HG02759 (cell line): ENCODE data around the gene TAF12.
"Not testable (repeated sequence)": the region's sequence is repeated elsewhere in the genome, so short reads cannot be mapped to it uniquely, and the experiment has no call there.

Experiments used
- ATAC-seq: cut with Tn5 transposase; IDR thresholded peaks from one replicate; pipeline ENCODE4 v1.9.1; 2021; ENCODE audit warnings: mild to moderate bottlenecking, moderate library complexity; ENCODE audit not compliant: unreplicated experiment

TAF12 gene

DNA sequence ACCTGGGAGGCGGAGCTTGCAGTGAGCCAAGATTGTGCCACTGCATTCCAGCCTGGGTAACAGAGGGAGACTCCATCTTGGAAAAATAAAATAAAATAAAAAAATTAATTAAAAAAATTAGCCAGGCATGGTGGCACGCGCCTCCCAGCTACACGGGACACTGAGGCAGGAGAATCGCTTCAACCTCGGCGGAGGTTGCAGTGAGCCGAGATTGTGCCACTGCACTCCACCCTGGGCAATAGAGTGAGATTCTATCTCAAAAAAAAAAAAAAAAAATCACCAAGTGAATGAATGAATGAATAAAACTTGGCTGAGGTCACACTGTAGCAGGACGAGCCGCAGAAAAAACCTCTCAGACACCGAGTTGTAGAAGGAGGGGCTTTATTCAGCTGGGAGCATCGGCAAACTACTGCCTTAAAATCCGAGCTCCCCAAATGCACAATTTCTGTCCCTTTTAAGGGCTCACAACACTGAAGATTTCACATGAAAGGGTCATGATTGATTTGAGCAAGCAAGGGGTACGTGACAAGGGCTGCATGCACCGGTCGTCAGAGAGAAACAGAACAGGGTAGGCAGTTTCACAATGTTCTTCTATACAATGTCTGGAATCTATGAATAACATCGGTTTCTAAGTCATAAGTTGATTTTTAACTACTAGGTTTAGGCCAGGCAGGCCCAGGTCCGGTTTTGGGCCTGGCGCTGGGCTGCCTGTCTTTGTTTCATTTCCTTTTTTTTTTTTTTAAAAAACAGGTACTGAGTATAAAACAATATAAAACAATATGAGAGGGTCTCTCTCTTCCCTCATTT is 56.1 kb downstream of the TAF12 start:
- ATAC-seq, result not testable (repeated sequence)

DNA sequence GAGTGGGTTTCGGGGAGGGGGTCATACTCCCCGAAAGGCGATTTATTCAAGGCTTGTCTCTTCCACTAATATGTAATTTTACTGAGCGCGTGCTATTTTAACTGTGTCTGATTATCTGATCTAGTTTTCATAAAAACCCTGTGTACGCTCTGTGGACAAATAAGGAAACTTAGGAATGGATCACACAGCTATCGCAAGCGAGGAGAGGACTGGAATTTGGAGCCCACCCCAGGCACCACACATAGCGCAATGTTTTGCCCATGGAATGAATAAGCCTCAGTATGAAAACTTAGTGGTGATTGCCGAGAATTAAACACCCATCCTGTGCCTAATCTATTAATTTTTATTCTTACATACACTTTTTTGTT is 60.6 kb downstream of the TAF12 start:
- no peak for ATAC-seq

DNA sequence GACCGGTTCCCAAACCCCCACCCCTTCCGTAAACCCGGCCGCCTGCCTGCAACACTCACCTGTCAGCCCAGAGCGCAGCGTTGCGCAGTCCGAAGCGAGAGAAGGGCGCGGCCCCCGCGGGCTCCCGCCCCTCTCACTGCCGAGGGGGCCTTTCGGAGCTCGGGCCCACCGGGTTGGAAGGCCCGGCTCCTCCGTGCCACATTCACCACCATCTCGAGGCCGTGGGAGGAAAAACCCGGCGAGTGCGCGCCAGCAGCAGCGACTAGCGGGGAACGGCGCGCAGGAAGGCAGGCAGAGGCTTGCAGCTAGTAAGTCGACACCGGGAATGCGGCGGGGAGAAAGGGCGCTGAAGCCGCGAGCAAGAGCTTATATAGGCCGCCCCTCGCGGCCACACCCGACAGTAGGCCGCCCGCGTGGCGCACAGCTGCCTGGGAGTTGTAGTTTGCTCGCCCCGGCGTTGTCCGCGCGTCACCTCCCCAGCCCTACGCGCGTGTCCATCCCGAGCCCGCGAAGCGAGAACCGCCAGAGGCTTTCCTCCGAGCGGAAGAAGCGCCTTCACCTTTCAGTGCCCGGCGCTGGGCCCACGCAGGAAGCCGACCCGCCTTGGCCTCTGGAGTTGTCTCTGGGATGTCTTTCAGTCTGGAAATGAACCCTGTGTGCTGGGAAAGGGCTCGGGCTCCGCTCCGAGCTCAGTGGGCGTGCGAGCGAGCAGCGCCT is 61.2 kb downstream of the TAF12 start:
- ATAC-seq, result peak; percentile 87

DNA sequence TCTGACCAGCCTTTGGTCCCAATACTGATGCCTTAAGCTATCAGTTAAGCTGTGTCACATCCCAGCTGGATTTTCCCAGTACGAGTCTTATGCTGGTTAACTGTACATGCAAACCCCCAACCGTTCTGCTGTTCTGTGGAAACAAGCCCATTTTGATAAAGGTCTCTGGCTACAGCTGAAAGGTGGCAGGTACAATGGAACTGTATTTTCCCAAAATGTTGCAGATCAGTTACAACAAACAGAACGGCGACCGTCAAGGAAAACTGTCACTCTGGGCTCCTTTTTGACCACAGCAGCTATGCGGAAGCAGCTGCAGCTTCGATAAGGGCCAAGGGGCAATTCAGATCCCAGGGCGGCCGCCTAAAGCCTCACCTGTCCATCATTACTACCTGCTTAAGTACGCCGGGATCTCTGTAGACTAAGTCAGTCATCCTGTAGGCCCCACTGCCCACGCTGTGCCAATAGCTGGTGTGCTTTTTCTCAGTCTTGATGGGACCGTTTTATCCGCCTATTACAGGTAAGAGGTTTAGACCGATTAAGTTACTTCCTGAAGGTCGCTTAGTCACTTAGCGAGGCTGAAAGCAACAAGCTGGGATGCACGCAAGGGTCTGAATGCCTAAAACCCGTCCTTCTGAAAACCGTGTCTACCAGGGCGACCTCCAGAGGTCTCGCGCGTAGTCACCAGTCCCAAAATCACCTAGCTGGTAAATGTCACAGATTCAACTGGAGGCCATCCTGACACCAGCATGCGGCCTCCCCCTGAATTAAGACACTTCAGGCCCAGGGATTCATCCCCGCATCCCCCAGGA is 61.9 kb downstream of the TAF12 start:
- peak; percentile 16 for ATAC-seq

DNA sequence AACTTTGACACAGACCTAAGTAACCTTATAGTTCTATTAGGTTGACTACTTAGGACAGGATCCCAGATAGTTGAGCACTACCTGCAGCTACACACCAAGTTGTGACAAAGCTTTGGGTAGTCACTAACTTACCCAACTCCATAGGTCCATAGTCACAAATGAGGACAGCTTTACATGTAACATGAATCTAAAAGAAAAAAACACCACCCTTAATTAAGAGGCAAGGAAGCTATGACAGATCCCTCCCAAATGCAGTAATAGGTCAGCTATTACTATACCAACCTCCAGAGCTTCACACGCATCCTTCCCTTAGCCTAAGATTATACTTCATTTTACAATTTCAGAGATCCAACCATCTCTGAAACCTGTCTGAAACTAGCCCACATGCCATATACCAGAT is 63.5 kb downstream of the TAF12 start:
- ATAC-seq, result no peak

DNA sequence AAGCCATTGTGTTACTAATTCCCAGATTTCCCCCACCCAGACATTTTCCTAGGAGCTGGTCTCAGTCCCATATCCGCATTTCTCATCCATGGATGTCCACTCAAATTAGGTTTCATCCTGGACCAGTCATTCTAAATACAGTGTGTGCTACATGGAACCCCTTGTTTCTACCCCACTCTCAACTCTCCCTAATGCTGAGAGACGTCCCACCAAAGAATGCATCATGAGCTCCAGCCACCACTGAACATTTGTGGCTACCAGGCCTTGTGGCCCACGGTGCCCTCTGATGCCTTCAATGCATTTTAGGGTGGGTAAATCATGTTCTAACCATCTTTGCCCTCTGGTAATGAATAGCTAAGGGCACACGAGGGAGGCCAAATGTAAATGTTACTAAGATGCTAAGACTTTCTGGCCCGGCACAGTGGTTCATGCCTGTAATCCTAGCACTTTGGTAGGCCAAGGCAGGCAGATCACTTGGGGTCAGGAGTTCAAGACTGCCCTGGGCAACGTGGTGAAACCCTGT is 64.1 kb downstream of the TAF12 start:
- no peak for ATAC-seq

DNA sequence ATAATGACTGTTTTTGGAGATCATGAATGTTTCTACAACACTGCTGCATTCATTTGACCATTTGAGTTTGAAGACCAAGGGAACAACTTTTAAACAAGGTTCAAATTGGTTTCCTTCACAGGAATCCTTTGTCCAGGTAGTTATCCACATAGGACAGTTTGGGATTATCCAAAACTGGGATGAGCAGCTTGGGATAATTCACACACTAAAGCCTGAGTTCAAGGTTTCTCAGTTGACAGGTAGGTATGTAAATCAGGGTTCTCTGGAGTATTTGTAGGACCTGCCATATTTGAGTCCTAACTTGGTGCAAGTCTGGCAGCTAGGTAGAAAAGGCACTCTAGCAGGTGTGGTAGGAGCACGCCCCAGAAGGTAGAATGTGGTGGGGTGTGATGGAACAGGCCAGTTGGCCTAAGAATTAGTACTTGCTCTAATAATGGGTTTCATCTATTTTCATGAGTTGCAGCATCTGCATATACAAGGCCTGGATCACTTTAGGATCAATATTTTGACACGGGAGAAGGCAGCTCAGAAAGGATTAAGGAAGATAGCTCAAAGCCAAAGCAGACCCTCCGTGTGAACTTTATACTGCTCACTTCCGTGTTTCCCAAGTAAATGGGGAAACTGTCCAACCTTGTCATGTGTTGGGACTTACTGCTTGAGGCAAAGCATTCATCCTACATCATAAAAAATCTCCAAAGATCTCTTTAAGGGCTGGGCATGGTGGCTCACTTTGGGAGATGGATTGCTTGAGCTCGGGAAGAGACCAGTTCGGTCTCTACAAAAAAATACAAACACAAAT is 64.9 kb downstream of the TAF12 start:
- no peak for ATAC-seq

DNA sequence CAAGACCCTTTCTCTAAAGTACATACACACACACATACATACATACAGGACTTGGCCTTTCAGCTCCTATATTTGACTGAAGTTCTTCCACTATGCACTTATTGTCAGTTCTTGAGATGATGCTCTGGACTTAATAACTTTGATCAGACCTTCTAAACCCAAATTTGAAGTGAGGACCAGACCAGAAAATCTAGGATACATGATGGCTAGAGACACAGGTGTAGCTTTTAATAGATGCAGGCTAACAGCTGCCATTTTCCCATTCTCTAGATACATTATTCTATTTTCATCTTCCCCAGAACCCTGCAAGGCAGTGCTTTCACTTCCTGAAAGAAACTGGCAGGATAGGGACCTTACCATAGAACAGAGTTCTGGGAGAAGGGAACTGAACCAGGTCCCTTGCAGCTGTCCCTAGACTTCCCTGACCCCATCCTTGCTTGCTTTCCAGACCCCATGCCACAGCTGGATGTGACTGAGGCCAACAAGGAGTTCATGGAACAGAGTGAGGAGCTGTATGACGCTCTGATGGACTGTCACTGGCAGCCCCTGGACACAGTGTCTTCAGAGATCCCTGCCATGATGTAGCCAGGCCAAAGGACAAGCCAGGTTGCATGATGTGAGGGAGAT is 65.7 kb downstream of the TAF12 start:
- no peak for ATAC-seq

DNA sequence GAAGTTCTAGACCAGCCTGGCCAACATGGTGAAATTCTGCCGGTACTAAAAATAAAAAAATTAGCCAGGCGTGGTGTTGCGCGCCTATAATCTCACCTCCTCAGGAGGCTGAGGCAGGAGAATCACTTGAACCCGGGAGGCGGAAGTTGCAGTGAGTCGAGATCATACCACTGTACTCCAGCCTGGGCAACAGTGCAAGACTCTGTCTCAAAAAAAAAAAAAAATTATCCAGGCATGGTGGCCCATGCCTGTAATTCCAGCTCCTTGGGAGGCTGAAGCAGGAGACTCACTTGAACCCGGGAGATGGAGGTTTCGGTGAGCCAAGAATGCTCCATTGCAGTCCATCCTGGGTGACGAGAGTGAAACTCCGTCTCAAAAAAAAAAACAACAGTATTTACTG is 69.3 kb downstream of the TAF12 start:
- ATAC-seq, result no peak

DNA sequence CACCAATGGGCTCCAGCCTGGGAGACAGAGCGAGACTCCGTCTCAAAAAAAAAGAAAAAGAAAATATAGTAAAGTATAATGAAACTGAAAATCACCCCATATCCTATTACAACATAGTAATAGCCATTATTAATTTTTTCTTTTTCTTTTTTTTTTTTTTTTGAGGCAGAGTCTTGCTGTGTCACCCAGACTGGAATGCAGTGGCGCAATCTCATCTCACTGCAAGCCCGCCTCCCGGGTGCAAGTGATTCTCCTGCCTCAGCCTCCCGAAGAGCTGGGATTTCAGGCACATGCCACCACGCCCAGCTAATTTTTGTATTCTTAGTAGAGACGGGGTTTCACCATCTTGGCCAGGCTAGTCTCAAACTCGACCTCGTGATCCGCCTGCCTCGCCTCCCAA is 70.0 kb downstream of the TAF12 start:
- ATAC-seq, result not testable (repeated sequence)

DNA sequence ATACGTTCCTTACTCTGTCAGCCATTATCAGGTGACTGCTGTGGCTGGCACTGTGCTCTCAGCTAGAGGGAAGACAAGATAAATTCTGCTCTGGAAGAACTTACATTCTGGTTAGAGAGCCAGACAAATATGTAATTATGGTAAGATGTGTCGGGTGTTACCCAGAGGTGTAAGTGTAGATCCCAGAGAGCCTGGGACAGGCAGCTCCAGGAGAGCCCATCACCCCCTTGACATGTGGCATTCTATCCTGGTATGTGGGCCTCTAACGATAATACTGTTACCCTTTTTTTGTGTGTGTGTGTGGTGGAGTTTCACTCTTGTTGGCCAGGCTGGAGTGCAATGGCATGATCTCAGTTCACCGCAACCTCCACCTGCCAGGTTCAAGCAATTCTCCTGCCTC is 71.0 kb downstream of the TAF12 start:
- ATAC-seq, result no peak

DNA sequence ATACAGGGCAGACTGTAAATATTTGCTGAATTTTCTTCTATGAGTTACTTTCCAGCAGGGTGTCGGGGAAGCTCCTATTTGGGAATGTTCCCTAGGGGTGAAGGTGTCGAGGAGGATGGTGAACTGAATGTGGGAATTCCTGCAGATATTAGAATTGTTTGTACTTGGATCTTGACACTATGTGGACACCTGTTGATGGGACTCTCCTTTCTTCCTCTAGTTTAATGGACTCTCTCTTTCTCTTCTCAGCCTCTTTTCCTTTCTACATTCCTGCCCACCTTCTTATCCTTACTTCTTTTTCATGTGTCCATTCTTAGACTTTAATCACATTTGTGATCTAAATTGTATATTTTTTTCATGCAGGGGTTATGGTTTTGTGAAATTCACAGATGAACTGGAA is 75.9 kb downstream of the TAF12 start:
- no peak for ATAC-seq

DNA sequence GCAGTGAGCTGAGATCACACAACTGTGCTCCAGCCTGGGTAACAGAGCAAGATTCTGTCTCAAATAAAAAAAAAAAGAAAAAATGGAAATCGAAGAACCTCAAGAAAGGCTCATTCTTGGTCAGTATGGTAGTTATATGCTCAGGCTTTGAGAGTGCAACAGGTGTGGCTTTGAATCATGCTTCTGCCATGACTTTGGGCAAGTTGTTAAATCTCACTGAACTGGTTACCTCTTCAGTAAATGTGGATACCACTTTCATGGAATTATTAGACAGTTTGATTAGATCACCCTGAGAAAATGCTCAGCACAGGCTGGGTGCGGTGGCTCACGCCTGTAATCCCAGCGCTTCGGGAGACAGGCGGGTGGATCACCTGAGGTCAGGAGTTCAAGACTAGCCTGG is 77.1 kb downstream of the TAF12 start:
- ATAC-seq, result no peak

DNA sequence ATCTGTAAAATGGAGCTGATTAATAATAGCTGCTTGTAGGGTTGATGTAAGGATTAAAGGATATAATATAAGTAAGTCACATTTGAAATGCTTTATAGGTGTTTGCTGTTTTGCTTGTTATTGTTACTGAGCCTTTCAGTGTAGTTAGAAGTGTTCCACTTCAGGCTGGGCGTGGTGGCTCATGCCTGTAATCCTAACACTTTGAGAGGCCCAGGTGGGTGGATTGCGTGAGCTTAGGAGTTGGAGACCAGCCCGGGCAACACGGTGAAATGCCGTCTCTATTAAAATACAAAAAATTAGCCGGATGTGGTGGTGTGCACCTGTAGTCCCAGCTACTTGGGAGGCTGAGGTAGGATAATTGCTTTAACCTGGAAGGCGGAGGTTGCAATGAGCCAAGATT is 77.8 kb downstream of the TAF12 start:
- no peak for ATAC-seq

DNA sequence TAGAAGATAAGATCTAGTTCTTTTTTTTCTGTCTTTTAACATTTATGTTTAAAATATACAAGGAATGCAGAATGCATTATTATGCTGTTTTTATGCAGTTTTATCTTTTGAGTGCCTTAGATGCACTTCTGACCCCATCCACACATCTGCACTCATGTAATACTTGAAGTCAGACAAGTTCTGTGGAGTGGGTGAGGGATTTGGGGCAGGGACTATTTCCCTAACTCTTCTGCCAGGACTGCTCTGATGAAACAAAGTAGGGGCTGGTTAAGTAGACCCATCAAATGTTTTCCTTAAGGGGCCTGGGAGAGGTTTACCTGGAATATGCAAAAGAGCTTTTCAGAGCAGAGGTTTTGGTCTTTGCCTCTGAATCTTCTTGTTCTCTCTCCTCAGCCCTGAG is 78.6 kb downstream of the TAF12 start:
- ATAC-seq, result no peak

DNA sequence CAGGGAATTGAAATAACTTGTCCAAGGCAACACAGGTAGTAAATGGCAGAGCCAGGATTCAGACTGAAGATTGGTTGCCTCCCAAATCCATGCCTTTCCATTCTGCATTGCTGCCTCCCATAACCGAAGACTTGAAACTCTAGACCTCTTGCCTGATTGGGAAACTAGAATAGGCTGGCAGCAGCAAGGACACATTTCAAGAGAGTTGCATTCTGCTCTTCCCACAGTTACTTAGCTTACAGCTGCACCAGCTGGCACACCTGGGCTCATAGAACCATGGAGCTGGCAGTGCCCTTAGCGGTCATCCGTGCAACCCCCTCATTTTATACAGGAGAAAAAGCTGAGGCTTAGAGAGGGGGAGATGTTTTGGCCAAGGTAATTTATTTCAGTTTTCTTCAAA is 82.0 kb downstream of the TAF12 start:
- no peak for ATAC-seq
